OCI-LY3 (cell line): ENCODE results near the gene PIWIL1.

ENCODE experiments used
- EZH2phosphoT487 ChIP-seq: fragments of 200-600 bp; shearing (Covaris generic); IDR thresholded peaks from 2 replicates; pipeline ENCODE4 v1.6.1; 2018; ENCODE audit warnings: antibody characterized with exemption, mixed run types, low read depth
- TF ChIP-seq, protein P1 (sequence below): fragments of 200-600, 300-600 bp; sonication (generic); IDR thresholded peaks from 2 replicates; pipeline ENCODE4 v1.5.1; 2014; ENCODE audit warnings: antibody characterized with exemption, low read length, low read depth

DNA sequence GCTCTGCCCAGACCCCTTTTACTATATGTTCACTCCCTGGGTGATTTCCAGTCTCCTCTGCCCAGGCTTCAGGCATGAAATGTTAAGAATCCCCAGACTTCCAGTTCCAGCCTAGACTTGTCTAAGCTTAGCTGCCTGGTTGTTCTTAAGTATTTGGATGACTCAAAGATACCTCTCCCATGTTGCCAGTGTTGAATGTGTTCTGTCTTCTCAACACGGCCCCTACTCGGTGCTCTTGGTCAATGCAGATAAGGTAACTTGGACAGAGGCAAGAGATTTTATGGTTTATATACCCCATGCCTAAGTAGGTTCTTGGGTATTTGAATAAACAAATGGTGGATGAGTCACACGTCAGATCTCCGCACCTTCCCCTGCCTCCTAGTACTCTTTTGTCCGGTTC is 13.6 kb downstream of the PIWIL1 start:
- TF ChIP-seq, protein P1, sequence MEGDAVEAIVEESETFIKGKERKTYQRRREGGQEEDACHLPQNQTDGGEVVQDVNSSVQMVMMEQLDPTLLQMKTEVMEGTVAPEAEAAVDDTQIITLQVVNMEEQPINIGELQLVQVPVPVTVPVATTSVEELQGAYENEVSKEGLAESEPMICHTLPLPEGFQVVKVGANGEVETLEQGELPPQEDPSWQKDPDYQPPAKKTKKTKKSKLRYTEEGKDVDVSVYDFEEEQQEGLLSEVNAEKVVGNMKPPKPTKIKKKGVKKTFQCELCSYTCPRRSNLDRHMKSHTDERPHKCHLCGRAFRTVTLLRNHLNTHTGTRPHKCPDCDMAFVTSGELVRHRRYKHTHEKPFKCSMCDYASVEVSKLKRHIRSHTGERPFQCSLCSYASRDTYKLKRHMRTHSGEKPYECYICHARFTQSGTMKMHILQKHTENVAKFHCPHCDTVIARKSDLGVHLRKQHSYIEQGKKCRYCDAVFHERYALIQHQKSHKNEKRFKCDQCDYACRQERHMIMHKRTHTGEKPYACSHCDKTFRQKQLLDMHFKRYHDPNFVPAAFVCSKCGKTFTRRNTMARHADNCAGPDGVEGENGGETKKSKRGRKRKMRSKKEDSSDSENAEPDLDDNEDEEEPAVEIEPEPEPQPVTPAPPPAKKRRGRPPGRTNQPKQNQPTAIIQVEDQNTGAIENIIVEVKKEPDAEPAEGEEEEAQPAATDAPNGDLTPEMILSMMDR = no peak
- TF ChIP-seq EZH2phosphoT487 = no peak
